ENCODE data around the gene PPIL6.

PPIL6 gene

DNA sequence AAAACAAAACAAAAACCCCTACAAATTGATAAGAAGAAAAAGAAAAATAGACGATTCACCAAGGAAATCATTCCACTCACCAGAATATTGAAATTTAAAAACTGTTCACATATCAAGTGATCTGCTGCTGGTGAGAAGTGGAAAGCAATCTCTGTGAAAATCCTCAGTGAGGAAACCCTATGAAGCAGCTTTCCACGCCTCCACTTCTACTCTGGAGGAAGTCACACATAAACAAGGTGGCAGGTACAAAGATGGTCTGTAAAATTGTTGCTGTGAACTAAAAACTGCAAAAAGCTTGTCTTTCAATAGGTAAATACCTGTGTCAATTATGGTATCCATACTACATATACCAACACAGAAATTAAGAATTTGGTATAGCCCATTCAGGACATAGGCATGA lies 76.7 kb downstream of the PPIL6 start:
- no peak for DNase-seq (ENCODE audit: low spot score)

DNA sequence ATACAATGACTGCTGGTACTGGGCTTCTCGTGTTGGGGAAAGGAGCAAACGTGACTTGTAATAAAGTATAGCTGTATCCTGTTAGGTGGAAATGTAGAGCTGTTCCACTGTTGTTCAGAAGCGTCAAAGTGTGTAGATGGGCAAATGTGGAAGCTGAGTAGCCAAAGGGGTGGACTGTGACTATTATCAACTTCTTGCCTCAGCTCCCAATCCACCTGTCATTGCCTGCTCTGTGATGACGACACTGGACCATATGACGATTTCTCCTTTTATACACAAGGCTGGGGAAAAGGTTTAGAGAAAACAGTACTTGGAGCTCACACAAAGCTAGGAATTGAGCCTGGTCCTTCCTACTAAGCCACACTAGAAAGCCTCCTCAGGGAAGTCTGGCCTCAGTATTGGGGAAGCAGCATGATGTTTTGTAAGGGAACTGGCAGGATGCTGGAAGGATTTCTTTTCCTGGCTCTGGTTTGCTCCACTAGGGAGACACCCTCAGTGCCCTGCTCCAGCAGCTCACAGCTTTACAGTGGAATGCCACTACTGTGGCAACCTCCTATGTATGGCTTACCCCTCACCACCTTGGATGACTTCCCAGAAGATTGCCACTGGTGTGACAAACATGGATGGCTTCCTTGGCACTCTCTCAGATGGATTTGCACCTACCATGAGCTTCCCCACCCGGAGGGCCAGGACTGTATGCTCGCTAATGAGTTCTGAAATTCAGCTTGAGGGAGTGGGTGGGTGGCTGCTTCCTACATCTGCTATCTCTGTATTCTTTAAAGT lies 78.1 kb downstream of the PPIL6 start:
- no peak for DNase-seq (ENCODE audit: low spot score)

DNA sequence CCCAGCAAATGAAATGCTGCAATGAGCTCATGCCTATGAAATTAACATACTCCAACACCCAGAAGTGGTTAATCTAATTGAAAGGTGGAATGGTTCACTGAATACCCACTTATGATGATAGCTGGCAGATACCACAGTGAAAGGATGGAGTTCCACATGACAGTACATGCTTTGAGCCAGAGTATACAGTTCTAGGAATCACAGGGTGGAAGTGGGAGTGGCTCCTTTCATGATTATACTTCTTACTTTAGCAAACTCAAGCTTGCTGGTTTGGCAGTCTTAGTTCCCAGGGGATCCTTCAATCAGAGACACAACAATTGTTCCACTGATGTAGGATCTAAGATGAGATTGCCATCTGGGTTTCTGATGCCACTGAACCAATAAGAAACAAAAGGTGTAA lies 79.6 kb downstream of the PPIL6 start:
- DNase-seq (ENCODE audit: low spot score), result no peak

DNA sequence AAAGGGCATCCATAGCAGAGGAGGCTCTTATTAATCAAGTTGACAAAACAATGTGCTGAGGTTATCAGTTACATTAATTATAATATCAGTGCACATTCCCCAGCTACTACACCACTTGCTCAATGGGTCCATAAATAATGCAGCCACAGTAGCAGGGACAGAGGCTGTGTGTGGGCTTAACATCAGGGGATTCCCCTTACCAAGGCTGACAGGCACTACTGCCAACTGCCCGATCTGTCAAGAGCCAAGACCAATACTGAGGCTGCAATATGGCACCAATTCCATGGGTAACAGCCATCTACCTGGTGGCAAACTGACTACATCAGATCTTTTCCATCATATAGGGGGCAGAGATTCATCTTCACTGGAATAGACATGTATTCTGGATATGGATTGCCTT lies 80.1 kb downstream of the PPIL6 start:
- no peak for DNase-seq (ENCODE audit: low spot score)

DNA sequence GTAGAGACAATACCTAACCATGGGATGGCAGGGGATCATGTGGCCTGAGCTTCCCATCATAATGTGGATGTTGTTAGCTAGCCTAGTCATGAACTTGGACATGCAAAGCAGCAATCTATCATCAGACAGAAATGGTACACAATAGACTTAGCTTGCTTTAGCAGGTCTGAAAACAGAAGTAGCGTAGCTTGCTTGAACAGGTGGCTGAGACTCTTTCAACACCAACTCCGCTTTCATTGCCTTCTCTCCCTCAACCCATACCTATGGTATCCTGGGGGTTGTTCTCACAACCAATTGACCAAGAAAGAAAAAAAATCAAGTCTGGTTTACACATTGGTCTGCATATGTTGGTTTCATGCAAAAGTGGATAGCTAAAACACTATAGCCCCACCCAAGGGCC lies 81.2 kb downstream of the PPIL6 start:
- no peak for DNase-seq (ENCODE audit: low spot score)

DNA sequence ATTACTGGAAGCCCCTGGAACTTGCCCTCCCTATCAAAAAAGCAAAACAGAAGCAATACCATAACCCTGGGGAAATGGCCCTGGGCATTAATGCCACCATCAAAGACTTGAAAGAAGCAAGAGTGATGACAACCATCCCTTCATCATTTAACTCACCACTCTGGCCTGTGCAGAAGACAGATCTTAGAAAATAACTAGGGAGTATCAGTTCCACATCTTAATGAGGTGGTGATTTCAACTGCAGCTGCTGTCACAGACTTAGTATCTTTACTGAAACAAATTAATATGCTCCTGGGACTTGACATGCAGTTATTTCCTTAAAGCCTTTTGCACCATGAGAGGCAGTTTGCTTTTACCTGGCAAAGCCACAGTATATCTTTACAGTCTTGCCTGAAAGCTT lies 82.2 kb downstream of the PPIL6 start:
- DNase-seq (ENCODE audit: low spot score), result no peak

DNA sequence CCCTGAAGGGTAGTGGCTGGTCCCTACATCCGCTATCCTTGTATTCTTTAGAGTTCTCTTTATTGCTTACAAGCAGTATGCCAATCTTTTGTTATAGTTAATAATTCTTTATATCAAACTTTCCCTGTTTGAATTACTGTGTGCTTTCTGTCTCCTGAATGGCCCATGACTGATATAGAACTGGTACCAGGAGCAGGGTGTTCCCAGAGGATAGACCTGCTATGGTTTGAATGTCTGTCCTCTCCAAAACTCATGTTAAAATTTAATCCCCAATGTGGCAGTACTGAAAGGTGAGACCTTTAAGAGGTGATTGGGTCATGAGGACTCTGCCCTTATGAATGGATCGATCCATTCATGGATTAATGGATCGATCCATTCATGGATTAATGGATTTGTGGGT lies 84.2 kb downstream of the PPIL6 start:
- DNase-seq (ENCODE audit: low spot score), result no peak

DNA sequence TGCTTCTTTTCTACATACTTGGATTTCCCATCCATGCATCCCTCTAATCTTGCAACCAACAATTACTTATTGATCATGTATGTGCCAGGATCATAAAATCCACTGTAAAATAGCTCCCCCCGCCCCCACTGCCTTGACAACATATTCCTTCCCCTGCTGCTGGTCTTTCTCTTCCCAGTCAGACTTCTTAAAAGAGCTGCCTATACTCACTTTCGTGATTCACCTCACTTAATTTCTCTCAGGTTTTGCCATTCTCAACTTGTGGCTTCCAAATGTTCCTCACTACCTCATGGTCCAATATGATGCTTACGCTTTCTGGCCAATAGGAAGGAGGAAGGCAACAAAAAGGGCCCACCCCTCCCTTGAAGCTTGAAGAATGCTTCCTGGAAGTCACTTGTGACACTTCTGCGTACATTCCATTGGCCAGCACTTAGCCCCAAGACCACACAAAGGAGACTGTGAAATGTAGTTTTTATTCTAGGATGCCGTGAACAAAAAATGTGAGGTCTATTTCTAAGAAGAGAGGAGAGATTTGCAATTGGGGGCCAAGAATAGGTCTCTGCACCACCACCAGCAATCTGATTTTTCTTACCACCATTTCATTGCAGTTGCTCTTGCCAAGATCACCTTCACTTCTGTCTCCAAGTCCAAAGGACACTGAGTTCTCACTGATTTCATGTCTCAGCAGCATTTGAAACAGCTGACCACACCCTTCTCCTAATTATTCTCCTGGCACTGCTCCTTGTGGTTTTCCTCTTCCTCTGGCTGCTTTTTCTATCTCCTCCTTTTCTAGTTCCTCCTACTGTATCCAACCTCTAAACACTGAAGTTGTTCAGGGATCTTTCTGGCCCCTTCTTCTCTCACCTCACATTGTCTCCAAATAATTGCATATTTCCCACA lies 88.9 kb downstream of the PPIL6 start:
- DNase-seq (ENCODE audit: low spot score), result no peak

DNA sequence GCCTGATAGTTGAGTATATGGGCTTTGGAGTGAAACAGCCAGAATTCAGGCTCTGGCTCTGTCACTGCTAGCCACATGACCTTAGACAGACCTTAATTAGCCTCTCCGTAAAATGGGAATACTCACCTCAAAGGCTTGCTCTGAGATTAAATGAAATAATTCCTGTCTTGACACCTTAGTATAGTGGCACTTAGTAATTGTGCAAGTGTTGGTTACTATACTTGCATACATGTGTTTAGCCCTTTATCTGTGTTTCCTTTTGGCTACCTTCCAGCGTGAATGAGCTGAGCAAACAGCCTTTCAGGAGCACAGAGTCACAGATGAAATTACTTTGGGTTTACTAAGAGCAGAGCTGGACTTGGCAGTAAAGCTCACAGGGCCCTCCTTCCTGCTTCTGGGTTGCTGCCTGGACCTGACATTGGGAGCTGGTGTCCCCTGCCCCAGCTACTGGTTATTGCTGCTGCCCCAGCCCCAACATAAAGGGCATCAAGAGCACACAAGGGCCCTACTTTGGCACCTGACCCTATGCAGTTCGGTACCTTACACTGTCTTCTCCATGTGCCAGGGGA lies 90.9 kb downstream of the PPIL6 start:
- peak; percentile 94 for DNase-seq (ENCODE audit: low spot score)

DNA sequence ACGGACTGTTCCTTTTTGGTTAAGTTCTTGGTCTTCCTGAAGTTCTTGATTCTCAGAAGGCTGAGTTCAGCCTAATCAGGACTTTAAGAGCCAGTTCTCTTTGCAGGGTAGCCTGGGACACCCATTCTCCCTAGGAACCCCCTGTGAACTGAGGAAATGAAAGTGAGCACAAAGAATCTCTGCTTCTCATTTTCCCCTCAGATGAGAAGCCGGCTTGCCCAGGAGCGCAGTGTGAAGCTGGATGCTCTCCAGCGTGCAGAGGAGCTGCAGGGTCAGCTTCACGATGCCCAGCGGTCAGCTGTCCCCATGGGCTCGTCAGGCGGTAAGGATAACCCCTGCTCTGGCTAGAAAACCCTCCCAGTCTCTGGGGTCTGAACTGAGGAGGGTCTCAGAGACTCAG lies 92.2 kb downstream of the PPIL6 start:
- no peak for DNase-seq (ENCODE audit: low spot score)

DNA sequence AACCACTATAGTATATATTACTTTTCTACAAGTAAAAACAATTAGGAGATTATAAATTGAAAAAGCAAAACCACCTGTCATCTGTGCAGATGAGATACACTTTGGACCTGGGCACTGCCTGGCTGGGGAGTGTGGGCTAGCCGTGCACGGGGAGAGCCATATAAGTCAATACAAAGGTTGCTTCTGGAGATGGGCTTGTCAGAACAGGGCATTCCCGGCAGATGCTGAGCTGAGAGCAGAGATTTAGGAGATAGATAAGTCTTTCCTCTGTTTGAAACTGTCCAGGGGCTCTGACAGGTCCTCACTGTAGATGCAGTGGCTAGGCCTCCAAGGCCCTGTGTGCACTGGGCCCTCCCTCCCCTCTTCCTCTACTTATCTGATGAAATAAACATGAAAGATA lies 92.6 kb downstream of the PPIL6 start:
- no peak for DNase-seq (ENCODE audit: low spot score)

DNA sequence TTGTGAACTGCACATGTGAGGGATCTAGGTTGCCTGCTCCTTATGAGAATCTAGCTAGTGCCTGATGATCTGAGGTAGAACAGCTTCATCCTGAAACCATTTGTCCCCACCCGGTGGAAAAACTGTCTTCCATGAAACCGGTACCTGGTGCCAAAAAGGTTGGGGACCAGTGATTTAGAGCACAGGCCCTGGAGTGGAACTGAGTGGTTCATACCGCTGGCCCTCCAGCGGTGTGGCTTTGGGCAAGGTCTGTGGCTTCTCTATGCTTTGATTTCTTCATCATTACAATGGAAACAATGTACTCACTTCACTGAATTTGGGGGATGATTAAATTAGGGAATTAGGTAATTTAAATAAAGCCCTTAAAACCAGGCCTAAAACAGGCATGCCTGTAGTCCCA lies 94.4 kb downstream of the PPIL6 start:
- DNase-seq (ENCODE audit: low spot score), result no peak

DNA sequence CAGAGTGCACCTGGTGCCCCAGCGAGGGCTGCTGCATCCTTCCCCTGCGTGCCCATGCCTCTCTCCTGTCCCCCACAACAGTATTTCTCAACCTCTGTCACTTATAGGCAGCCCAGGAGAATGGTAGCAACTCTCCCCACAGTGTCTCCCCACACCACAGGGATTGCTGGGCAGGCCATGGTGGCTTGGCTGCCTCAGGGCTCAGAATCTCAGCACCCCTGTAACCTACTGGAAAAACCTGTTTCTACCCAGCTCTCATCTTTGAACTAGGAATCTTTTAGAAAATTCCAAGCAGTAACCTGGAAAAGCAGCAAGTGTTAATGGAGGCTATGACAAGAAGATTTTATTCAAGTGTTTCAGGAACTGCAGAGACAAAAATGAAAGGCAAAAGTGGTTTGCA lies 96.2 kb downstream of the PPIL6 start:
- no peak for DNase-seq (ENCODE audit: low spot score)

DNA sequence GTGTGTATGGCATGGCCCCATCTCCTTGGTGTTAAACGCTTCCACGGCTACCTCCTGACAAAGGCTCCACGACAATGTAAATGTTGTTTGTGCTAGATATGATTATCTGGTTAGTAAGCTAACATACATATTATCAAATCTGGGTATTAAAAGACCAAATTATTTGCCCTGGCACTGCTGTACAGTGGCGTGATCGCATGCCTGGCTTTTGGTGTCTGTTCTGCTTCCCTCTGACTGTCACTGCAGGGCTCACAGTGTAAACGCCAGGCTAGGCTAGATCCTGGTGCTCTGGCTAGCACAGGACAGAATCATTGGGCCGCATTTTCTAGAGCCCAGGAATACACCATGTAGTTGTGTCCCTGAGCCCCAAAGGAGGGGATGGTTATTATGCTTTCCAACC lies 96.9 kb downstream of the PPIL6 start:
- DNase-seq (ENCODE audit: low spot score), result no peak

DNA sequence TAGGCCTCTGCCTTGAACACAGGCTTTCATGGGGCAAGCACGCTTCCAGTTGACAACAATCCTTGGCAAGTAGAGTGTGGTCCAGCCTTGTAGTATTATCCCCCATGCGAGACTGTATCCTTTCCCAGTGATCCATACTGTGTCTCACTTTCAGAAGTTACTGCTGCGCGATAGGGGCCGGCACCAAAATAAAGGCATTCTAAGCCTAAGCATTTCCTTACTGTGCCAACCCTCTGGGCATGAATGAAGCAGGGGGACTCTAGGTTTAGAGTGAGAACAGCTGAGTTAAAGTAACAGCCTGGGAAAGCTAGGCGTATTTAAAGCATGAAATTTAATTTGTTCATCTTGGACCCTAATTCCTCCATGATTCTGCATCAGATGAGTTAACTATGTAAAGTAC lies 97.5 kb downstream of the PPIL6 start:
- DNase-seq (ENCODE audit: low spot score), result no peak

DNA sequence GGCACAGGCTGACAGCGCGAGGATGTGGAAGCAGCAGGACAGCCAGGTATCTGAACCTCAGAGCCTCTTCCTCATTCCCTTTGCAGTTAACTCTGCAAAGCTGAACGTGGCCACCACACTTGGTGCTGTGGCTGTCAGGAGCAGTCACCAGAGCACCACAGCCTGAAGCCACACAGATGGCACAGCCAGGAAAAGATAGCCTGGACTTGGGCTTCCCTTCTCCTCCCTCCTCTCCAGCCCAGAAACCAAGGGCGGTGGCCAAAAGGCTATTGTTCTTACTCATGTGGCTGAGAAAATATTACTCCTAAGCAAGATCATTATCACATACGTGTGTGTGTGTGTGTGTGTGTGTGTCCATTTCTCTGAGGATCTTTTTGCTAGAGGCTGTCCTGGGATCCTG lies 97.9 kb downstream of the PPIL6 start:
- DNase-seq (ENCODE audit: low spot score), result no peak

DNA sequence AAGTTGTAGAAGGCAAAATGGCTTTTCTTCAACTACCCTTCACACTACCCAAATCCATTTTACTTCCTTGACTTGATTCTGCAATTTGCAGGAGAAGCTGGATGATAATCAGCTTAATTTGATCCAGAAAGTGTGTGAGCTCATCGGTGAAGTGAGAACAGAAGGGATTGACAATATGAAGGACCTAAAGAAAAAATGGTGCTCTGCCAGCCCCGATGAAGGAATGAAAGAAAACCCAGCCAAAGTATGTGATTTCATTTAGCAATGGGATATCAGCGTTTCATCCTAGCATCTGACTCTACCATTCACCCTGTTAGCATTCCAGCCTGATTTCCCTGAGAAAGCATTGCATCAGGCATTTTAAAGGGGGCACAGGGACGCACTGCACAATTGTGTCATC lies 99.6 kb downstream of the PPIL6 start:
- DNase-seq (ENCODE audit: low spot score), result no peak

All from hematopoietic multipotent progenitor cell treated with erythropoietin and hydrocortisone succinate and interleukin-3 and kit ligand, for 17 days (in vitro differentiated cells).